Gastroesophageal sphincter (tissue), 3 donors: Measurements from ENCODE around the gene LOXHD1.

Experiments
- CTCF ChIP-seq, 4 experiments: fragments of 200-600 bp in 2 of 4; fragments of 450-650 bp in 2 of 4; sonication (generic) in 1 of 4; IDR thresholded peaks; one replicate each; pipeline ENCODE4 v1.5.1; 2017 to 2019; ENCODE audit warnings: antibody characterized with exemption in 4 of 4, mild to moderate bottlenecking in 2 of 4, moderate library complexity in 2 of 4
- POLR2A ChIP-seq, 2 donors: fragments of 450-650 bp; IDR thresholded peaks; one replicate each; pipeline ENCODE4 v1.6.1; 2017; ENCODE audit warnings: antibody characterized with exemption in 2 of 2, mild to moderate bottlenecking in 2 of 2, moderate library complexity in 1 of 2

DNA sequence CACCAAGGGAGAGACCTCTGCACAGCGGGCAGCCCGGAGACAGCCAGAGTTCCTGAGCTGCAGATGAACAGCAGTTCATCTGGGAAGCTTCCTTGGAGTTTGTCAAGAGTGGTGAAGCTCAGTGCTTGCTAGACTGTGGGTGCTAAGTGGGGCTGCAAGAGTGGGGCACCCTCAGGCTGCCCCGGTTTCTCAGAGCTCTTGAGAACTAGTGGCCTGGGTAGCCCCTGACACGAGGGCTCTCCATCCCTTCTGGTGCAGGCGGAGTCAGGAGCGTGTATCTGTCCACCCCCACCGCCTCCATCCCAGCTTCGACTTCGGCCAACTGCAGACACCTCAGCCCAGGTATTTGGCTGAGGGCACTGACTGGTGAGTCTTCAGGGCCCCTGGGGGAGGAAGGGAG lies 222.0 kb downstream of the LOXHD1 start:
- TF ChIP-seq POLR2A (IDR thresholded peaks at IDR 0.05) (no peak), CTCF (IDR thresholded peaks at IDR 0.05) (no peak)
